AG09309 (cell line): ENCODE results near the gene CYTH1.

ENCODE experiments used
- DNase-seq: peaks from one replicate; pipeline ENCODE4 v3.0.0-alpha.2; 2010; ENCODE audit warnings: low read depth
- H3K4me3 ChIP-seq: 2 replicates; pipeline ENCODE4 v1.5.1; 2011; ENCODE audit warnings: mild to moderate bottlenecking, low read depth, low read length, moderate library complexity; ENCODE audit not compliant: control insufficient read depth
- CTCF ChIP-seq: IDR thresholded peaks from 2 replicates; pipeline ENCODE4 v1.5.1; 2011; ENCODE audit warnings: mild to moderate bottlenecking, low read depth, low read length, inconsistent platforms; ENCODE audit not compliant: insufficient read depth, control insufficient read depth; ENCODE audit errors: missing control alignments

Gene CYTH1

GRCh38 chr17:78637643-78638420 lies 144.2 kb downstream of the CYTH1 start:
- no peak for DNase-seq
- H3K4me3 ChIP-seq = no peak overlapping the region
- TF ChIP-seq CTCF = no peak

- no peak for TF ChIP-seq CTCF
- DNase-seq = no peak
Measured at GRCh38 chr17:78637146-78637545, 144.9 kb downstream of the CYTH1 start.

GRCh38 chr17:78634154-78634553 lies 147.9 kb downstream of the CYTH1 start:
- DNase-seq = no peak
- no peak for TF ChIP-seq CTCF
- no peak overlapping the region for H3K4me3 ChIP-seq

More at GRCh38 chr17:78637146-78637545, 144.9 kb downstream of the CYTH1 start:
- H3K4me3 ChIP-seq = no peak overlapping the region

GRCh38 chr17:78629436-78629995 lies 152.6 kb downstream of the CYTH1 start:
- H3K4me3 ChIP-seq = no peak overlapping the region
- TF ChIP-seq CTCF = no peak
- no peak for DNase-seq

- no peak for DNase-seq
- no peak for TF ChIP-seq CTCF
- H3K4me3 ChIP-seq = no peak overlapping the region
Measured at GRCh38 chr17:78628547-78629435, 153.3 kb downstream of the CYTH1 start.

- TF ChIP-seq CTCF = no peak
- DNase-seq = no peak
- H3K4me3 ChIP-seq = no peak overlapping the region
Measured at GRCh38 chr17:78624324-78625151, 157.5 kb downstream of the CYTH1 start.
